Spinal cord (tissue), 10 donors: ENCODE data around the gene GAB1. TPM values are rescaled to one million over a fixed set of nuclear protein-coding genes. Genes with fewer than 3 reads are reported as not detected.
A peak's percentile ranks its signal among the peaks of the same experiment; 100 is the strongest.
"Not testable (repeated sequence)": the region's sequence is repeated elsewhere in the genome, so short reads cannot be mapped to it uniquely, and the experiment has no call there.

ENCODE experiments used
- DNase-seq, 6 donors: peaks; one replicate each; pipeline versions ENCODE4 v3.0.0 to v3.0.0-alpha.2; 2013 to 2015; ENCODE audit warnings: low spot score in 6 of 6, low read depth in 4 of 6
- H3K27ac ChIP-seq: one replicate; pipeline ENCODE4 v1.5.1; 2013; ENCODE audit warnings: low read depth, low read length, control low read depth
- H3K27me3 ChIP-seq: one replicate; pipeline ENCODE4 v1.6.1; 2013; ENCODE audit warnings: low read length; ENCODE audit not compliant: control insufficient read depth, insufficient read depth
- H3K36me3 ChIP-seq: one replicate; pipeline ENCODE4 v1.6.1; 2013; ENCODE audit warnings: low read length; ENCODE audit not compliant: control insufficient read depth, insufficient read depth
- H3K4me1 ChIP-seq: one replicate; pipeline ENCODE4 v1.6.1; 2013; ENCODE audit warnings: low read length; ENCODE audit not compliant: control insufficient read depth, insufficient read depth
- H3K4me3 ChIP-seq: one replicate; pipeline ENCODE4 v1.5.1; 2013; ENCODE audit warnings: low read depth, low read length, control low read depth
- H3K9me3 ChIP-seq: one replicate; pipeline ENCODE4 v1.6.1; 2013; ENCODE audit warnings: low read length; ENCODE audit not compliant: control insufficient read depth, insufficient read depth
- WGBS: methylation state at CpG from one replicate; pipeline ENCODE4 v1.1.5; 2013; ENCODE audit warnings: missing lambda C conversion rate; ENCODE audit not compliant: insufficient coverage; 5-methylcytosine and 5-hydroxymethylcytosine counted together
- polyA plus RNA-seq, 2 donors: library from polyadenylated mRNA; unstranded; fragments of 120-200 nt; gene quantifications; one replicate each; pipeline ENCODE4 v1.2.1, GENCODE V29; 2013; ENCODE audit not compliant: insufficient read length in 2 of 2
- total RNA-seq, 2 donors: library from RNA; depleted of rRNA in 1 of 2; stranded (reverse); fragments of 120-200 nt in 1 of 2; fragments of >200 nt in 1 of 2; gene quantifications; one replicate each; pipeline versions ENCODE4 v1.2.3 to v1.2.4, GENCODE V29; 2013 to 2014
- donor health status: healthy.

The GAB1 gene
- total and polyA plus RNA-seq, 4 donors, result 38.6 to 81.6 (median 63.1) TPM

DNA sequence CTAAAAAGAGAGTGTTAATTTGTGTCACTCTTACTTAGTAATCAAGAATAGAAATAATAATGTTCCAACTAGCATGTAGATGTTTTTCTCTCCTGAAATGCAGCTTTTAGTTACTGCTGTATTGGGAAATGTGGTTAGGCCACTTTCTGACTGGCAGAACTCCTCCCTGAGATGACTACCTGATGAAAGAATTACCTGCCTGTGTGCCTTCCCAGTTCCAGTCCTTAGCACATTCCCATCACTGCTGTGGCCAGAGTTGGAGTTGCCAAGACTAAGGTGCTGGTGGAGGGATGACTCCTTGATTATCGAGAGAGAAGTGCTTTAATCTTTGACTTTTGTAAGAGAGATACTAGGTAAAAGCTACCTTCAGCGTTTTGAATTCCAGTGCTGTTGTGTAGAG lies 9.5 kb downstream of the GAB1 start:
- Histone ChIP-seq H3K9me3 (no peaks in the 10 kb centered on the region), H3K27me3 (no peaks in the 10 kb centered on the region), H3K4me3 (no peak overlapping the region), H3K4me1 (peaks cover 19% of the 10 kb centered on the region), H3K36me3 (no peaks in the 10 kb centered on the region), H3K27ac (peak overlapping the region; percentile 84)
- 80% methylated on average over 1 of the region's 2 CpGs for WGBS
- no peak for DNase-seq

- WGBS, result no CpG with 5 or more reads among the region's 2 CpGs
- H3K9me3 ChIP-seq, result no peaks in the 10 kb centered on the region
- no peaks in the 10 kb centered on the region for H3K36me3 ChIP-seq
- no peak overlapping the region for H3K27ac ChIP-seq
- H3K27me3 ChIP-seq, result no peaks in the 10 kb centered on the region
- DNase-seq, result no peak
- peaks cover 16% of the 10 kb centered on the region for H3K4me1 ChIP-seq
- H3K4me3 ChIP-seq, result no peak overlapping the region
These were observed 10.9 kb downstream of the GAB1 start for GRCh38 chr4:143347484-143348111.

- Histone ChIP-seq H3K4me3 (no peak overlapping the region), H3K9me3 (no peaks in the 10 kb centered on the region), H3K36me3 (no peaks in the 10 kb centered on the region), H3K27ac (no peak overlapping the region), H3K27me3 (no peaks in the 10 kb centered on the region), H3K4me1 (peaks cover 11% of the 10 kb centered on the region)
- no peak for DNase-seq
- WGBS, result 79% methylated on average over 7 of the region's 7 CpGs
These were observed 11.8 kb downstream of the GAB1 start for GRCh38 chr4:143348233-143349077.

DNA sequence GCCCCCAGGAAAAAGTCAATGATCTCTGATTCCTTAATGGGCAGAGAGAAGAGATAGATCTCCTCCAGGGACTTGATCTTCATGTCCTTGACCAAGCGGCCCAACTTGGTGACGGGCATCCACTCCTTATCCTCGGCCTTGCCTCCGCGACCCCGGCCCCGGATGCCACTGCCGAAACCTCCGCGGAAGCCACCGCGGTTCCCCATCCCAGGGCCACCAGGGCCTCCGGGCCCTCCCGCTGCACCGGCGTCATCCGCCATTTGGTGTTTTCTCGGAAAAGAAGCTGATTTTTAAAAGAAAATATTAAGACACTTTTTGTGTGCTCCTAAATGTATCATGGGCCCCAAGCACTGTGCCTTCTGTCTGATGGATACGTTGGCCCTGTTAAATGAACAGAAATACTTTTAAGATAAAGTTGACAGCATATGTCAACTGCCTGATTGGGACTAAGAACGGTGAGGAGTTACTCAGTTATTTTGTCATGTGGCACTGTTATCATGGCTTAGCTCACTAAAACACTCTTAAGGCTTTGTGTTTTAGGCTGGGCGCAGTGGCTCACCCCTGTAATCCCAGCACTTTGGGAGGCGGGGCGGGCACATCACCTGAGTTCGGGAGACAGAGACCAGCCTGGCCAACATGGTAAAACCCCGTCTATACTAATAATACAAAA lies 13.3 kb downstream of the GAB1 start:
- not testable (repeated sequence) for H3K27me3 ChIP-seq, H3K9me3 ChIP-seq, H3K4me3 ChIP-seq, H3K36me3 ChIP-seq, DNase-seq, H3K4me1 ChIP-seq, H3K27ac ChIP-seq
- 93% methylated on average over 8 of the region's 25 CpGs for WGBS

DNA sequence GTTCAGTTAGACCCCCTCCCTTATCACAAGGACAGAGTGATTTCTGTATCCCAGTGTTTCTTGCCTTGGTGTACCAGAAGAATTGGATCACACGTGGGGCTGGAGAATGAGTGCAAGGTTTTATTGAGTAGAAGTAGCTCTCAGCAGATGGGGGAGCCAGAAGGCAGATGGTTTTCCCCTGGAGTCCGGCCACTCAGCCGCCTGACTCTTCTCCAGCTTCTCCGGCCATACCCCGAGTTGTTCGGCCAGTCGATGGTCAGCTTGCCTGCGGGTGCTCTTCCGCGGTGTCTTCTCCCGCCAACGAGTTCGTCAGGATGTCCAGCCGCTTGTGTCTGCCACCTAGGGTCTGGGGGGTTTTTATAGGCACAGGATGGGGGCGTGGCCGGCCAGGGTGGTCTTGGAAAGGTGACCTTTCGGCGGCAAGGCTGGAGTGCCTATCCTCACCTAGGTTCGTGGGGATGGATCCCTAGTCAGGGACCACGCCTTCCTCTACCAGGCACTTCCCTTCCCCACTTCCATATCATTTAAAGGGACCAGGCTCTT lies 14.5 kb downstream of the GAB1 start:
- H3K9me3 ChIP-seq, result no peaks in the 10 kb centered on the region
- DNase-seq, result no peak
- H3K36me3 ChIP-seq, result no peaks in the 10 kb centered on the region
- peaks cover 8% of the 10 kb centered on the region for H3K4me1 ChIP-seq
- no peak overlapping the region for H3K4me3 ChIP-seq
- 83% methylated on average over 14 of the region's 20 CpGs for WGBS
- no peaks in the 10 kb centered on the region for H3K27me3 ChIP-seq
- H3K27ac ChIP-seq, result no peak overlapping the region

GRCh38 chr4:143351774-143352451 lies 15.2 kb downstream of the GAB1 start:
- no CpG with 5 or more reads among the region's 1 CpG for WGBS
- Histone ChIP-seq H3K36me3 (no peaks in the 10 kb centered on the region), H3K4me1 (peaks cover 8% of the 10 kb centered on the region), H3K4me3 (no peak overlapping the region), H3K27me3 (no peaks in the 10 kb centered on the region), H3K9me3 (no peaks in the 10 kb centered on the region), H3K27ac (peak overlapping the region; percentile 43)
- peak in 1 of 6 donors; percentile 23 for DNase-seq

DNA sequence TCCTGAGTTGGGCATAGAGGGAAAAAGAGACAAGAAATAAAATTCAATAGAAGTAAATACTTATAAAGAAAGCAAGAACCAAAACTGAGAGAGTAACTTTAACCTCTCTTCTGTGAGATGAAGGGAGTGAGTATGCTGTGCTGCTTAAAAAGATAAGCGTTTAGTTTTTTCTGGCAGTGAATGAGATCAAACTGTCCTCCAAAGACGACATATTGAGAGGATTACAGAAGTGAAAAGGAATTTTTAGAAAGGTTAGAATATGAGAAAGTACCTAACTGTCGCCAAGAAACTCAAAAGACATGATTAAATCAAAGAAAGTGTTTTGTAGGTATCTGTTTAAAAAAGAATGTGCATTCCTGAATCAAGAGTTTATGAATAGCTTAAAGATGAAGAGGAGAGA lies 16.0 kb downstream of the GAB1 start:
- WGBS, result 63% methylated on average over 2 of the region's 3 CpGs
- Histone ChIP-seq H3K4me1 (peaks cover 8% of the 10 kb centered on the region), H3K27ac (peak overlapping the region; percentile 43), H3K4me3 (no peak overlapping the region), H3K36me3 (no peaks in the 10 kb centered on the region), H3K27me3 (no peaks in the 10 kb centered on the region), H3K9me3 (no peaks in the 10 kb centered on the region)
- no peak for DNase-seq

GRCh38 chr4:143353797-143354196 lies 17.1 kb downstream of the GAB1 start:
- H3K36me3 ChIP-seq, result no peaks in the 10 kb centered on the region
- no peak for DNase-seq
- no peak overlapping the region for H3K27ac ChIP-seq
- peaks cover 8% of the 10 kb centered on the region for H3K4me1 ChIP-seq
- WGBS, result no CpG with 5 or more reads among the region's 2 CpGs
- no peaks in the 10 kb centered on the region for H3K9me3 ChIP-seq
- no peak overlapping the region for H3K4me3 ChIP-seq
- H3K27me3 ChIP-seq, result no peaks in the 10 kb centered on the region

- H3K4me1 ChIP-seq, result peaks cover 8% of the 10 kb centered on the region
- no peaks in the 10 kb centered on the region for H3K36me3 ChIP-seq
- no CpG with 5 or more reads among the region's 2 CpGs for WGBS
- H3K27me3 ChIP-seq, result no peaks in the 10 kb centered on the region
- no peak overlapping the region for H3K4me3 ChIP-seq
- no peak for DNase-seq
- no peaks in the 10 kb centered on the region for H3K9me3 ChIP-seq
- no peak overlapping the region for H3K27ac ChIP-seq
These were observed 18.3 kb downstream of the GAB1 start for GRCh38 chr4:143354990-143355389.
